ENCODE data around the gene NME7.

DNA sequence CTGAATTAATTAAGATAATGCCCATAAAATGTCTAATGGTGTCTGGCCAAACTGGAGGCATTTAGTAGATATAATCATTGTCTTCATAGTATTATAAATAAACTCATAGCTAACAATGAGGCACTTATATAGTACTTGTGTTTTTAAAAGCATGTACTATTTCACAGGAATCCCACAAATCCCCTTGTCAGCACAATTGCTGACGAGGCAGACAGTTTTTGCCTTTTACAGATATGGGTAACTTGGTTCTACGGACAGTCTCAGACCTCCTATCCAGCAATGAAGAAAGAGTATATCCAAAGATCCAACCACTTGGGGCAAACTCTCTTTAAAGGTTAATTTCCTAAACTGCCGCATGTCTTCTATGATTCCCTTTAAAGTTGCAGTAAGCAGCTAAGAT, 187.4 kb downstream of the NME7 start:
- TF ChIP-seq, protein P1, sequence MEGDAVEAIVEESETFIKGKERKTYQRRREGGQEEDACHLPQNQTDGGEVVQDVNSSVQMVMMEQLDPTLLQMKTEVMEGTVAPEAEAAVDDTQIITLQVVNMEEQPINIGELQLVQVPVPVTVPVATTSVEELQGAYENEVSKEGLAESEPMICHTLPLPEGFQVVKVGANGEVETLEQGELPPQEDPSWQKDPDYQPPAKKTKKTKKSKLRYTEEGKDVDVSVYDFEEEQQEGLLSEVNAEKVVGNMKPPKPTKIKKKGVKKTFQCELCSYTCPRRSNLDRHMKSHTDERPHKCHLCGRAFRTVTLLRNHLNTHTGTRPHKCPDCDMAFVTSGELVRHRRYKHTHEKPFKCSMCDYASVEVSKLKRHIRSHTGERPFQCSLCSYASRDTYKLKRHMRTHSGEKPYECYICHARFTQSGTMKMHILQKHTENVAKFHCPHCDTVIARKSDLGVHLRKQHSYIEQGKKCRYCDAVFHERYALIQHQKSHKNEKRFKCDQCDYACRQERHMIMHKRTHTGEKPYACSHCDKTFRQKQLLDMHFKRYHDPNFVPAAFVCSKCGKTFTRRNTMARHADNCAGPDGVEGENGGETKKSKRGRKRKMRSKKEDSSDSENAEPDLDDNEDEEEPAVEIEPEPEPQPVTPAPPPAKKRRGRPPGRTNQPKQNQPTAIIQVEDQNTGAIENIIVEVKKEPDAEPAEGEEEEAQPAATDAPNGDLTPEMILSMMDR (IDR thresholded peaks at IDR 0.05): no peak
- no peak for TF ChIP-seq POLR2A (IDR thresholded peaks at IDR 0.05)
